Ishikawa (cell line): Measurements from ENCODE around the gene PACSIN2.

Experiments used
- CEBPB ChIP-seq: IDR thresholded peaks from 2 replicates; pipeline ENCODE4 v1.6.1; 2012
- CREB1 ChIP-seq: IDR thresholded peaks from 2 replicates; pipeline ENCODE4 v1.6.1; 2012; ENCODE audit warnings: low read depth
- EGR1 ChIP-seq: IDR thresholded peaks from 2 replicates; pipeline ENCODE4 v1.6.1; 2012
- EP300 ChIP-seq: IDR thresholded peaks from 2 replicates; pipeline ENCODE4 v1.6.1; 2012; ENCODE audit warnings: borderline replicate concordance
- FOXM1 ChIP-seq: IDR thresholded peaks from 2 replicates; pipeline ENCODE4 v1.6.1; 2012; ENCODE audit warnings: low read depth, borderline replicate concordance
- MAX ChIP-seq: IDR thresholded peaks from 2 replicates; pipeline ENCODE4 v1.6.1; 2012
- NFIC ChIP-seq: IDR thresholded peaks from 2 replicates; pipeline ENCODE4 v1.6.1; 2012
- RAD21 ChIP-seq: IDR thresholded peaks from 2 replicates; pipeline ENCODE4 v1.6.1; 2012; ENCODE audit warnings: low read depth
- REST ChIP-seq: IDR thresholded peaks from 2 replicates; pipeline ENCODE4 v1.6.1; 2012; ENCODE audit warnings: low read depth, mild to moderate bottlenecking
- TAF1 ChIP-seq: IDR thresholded peaks from 2 replicates; pipeline ENCODE4 v1.6.1; 2012; ENCODE audit warnings: low read depth, mild to moderate bottlenecking
- TCF12 ChIP-seq: IDR thresholded peaks from 2 replicates; pipeline ENCODE4 v1.6.1; 2012; ENCODE audit warnings: low read depth
- TEAD4 ChIP-seq: IDR thresholded peaks from 2 replicates; pipeline ENCODE4 v1.6.1; 2012
- USF1 ChIP-seq: IDR thresholded peaks from 2 replicates; pipeline ENCODE4 v1.6.1; 2012
- YY1 ChIP-seq: IDR thresholded peaks from 2 replicates; pipeline ENCODE4 v1.6.1; 2012; ENCODE audit warnings: low read depth
- ZBTB7A ChIP-seq: IDR thresholded peaks from 2 replicates; pipeline ENCODE4 v1.6.1; 2012; ENCODE audit warnings: low read depth

PACSIN2 gene

GRCh38 chr22:42891696-42892095 is 123.3 kb downstream of the PACSIN2 start:
- TF ChIP-seq TCF12 (no peak), EGR1 (no peak), EP300 (no peak), CREB1 (no peak), TAF1 (no peak), RAD21 (no peak), TEAD4 (no peak), USF1 (no peak)

- TF ChIP-seq CEBPB (no peak), NFIC (no peak), EGR1 (no peak), USF1 (no peak), TEAD4 (no peak), TCF12 (no peak)
These were observed 123.9 kb downstream of the PACSIN2 start for GRCh38 chr22:42891008-42891407.

GRCh38 chr22:42889304-42889703 is 125.6 kb downstream of the PACSIN2 start:
- no peak for TF ChIP-seq REST
- TF ChIP-seq TAF1: no peak
- TF ChIP-seq USF1: no peak
- no peak for TF ChIP-seq CEBPB
- TF ChIP-seq CREB1: no peak
- no peak for TF ChIP-seq TCF12
- TF ChIP-seq MAX: no peak
- TF ChIP-seq ZBTB7A: no peak
- no peak for TF ChIP-seq EGR1
- TF ChIP-seq RAD21: no peak

GRCh38 chr22:42887523-42888507 is 127.1 kb downstream of the PACSIN2 start:
- TF ChIP-seq EGR1 (no peak), EP300 (no peak), MAX (no peak), TAF1 (no peak)

- TF ChIP-seq CREB1 (no peak), FOXM1 (no peak), NFIC (no peak), TAF1 (no peak)
These were observed 127.8 kb downstream of the PACSIN2 start for GRCh38 chr22:42887120-42887519.

- TF ChIP-seq TEAD4 (no peak), USF1 (no peak)
These were observed 129.5 kb downstream of the PACSIN2 start for GRCh38 chr22:42885446-42885845.

GRCh38 chr22:42884616-42885375 is 130.2 kb downstream of the PACSIN2 start:
- TF ChIP-seq REST: no peak
- no peak for TF ChIP-seq RAD21
- TF ChIP-seq USF1: no peak
- no peak for TF ChIP-seq MAX
- no peak for TF ChIP-seq FOXM1
- no peak for TF ChIP-seq YY1
- TF ChIP-seq EGR1: no peak
- TF ChIP-seq NFIC: no peak
- no peak for TF ChIP-seq TCF12
- TF ChIP-seq CREB1: no peak
- no peak for TF ChIP-seq TAF1
- no peak for TF ChIP-seq EP300
- TF ChIP-seq CEBPB: no peak
